Endothelial cell of umbilical vein (primary cell): ENCODE measurements around the gene TNPO1. TPM values are rescaled to one million over a fixed set of nuclear protein-coding genes. Genes with fewer than 3 reads are reported as not detected.

Experiments used
- BruUV-seq: library from RNA; stranded (reverse); fragments of 400-500 nt; replicated peaks from 2 replicates; lab custom pipeline; 2021; lab: Mats Ljungman, UMichigan
- CTCF ChIA-PET: fragments of 300-600, 350-600 bp; sonication (Branson Sonifier 250); formaldehyde crosslinking; loops from one replicate; lab custom pipeline; 2021; ENCODE audit warnings: antibody characterized with exemption, inconsistent platforms; lab: Charles Lee
- POLR2A ChIA-PET: fragments of 300-600, 350-600 bp; sonication (Branson Sonifier 250); formaldehyde crosslinking; loops from one replicate; lab custom pipeline; 2021; ENCODE audit warnings: antibody characterized with exemption, inconsistent platforms; lab: Charles Lee
- DNase-seq: peaks from one replicate; pipeline ENCODE4 v3.0.0-alpha.2; 2011; ENCODE audit warnings: low read depth, low spot score
- FAIRE-seq: peaks from 2 replicates; lab custom pipeline; 2011; peaks lifted over from hg19 to GRCh38; lab: Jason Lieb, UNC
- H2AFZ ChIP-seq: 2 replicates; pipeline ENCODE4 v1.6.0; 2012; ENCODE audit warnings: low read depth, low read length, control low read depth, inconsistent platforms
- H3K27ac ChIP-seq: 2 replicates; pipeline ENCODE4 v1.5.1; 2011; ENCODE audit warnings: low read depth, mild to moderate bottlenecking, control low read depth, low read length, moderate library complexity; ENCODE audit not compliant: insufficient read depth
- H3K27me3 ChIP-seq, 2 experiments: 2 replicates each; pipeline versions ENCODE4 v1.6.0 to v1.6.1; 2011; ENCODE audit warnings: low read length in 2 of 2, mixed read lengths in 1 of 2; ENCODE audit not compliant: control insufficient read depth in 2 of 2, insufficient read depth in 2 of 2
- H3K36me3 ChIP-seq, 2 experiments: 2 replicates in 1 of 2; 3 replicates in 1 of 2; pipeline ENCODE4 v1.5.1; 2011; ENCODE audit warnings: low read length in 2 of 2, mild to moderate bottlenecking in 1 of 2, moderate library complexity in 1 of 2; ENCODE audit not compliant: control insufficient read depth in 2 of 2, insufficient read depth in 2 of 2; ENCODE audit errors: extremely low read depth in 1 of 2
- H3K4me1 ChIP-seq: 3 replicates; pipeline ENCODE4 v1.5.1; 2011; ENCODE audit warnings: mild to moderate bottlenecking, low read length; ENCODE audit not compliant: control insufficient read depth, insufficient read depth; ENCODE audit errors: extremely low read depth
- H3K4me2 ChIP-seq: 2 replicates; pipeline ENCODE4 v1.6.1; 2011; ENCODE audit warnings: low read length, control low read depth, mixed read lengths; ENCODE audit not compliant: insufficient read depth
- H3K4me3 ChIP-seq, 3 experiments: fragments of 200-600 bp in 1 of 3; sonication (generic), shearing (Covaris generic) in 1 of 3; replicated peaks in 1 of 3; 2 replicates each; pipeline ENCODE4 v1.5.1; 2011 to 2016; ENCODE audit warnings: control low read depth in 3 of 3, low read length in 3 of 3, mild to moderate bottlenecking in 2 of 3, inconsistent platforms in 1 of 3, low read depth in 1 of 3, moderate library complexity in 1 of 3; ENCODE audit not compliant: insufficient read depth in 1 of 3
- H3K79me2 ChIP-seq: 2 replicates; pipeline ENCODE4 v1.6.0; 2012; ENCODE audit warnings: low read length, inconsistent platforms; ENCODE audit not compliant: control insufficient read depth, insufficient read depth
- H3K9ac ChIP-seq: replicated peaks from 2 replicates; pipeline ENCODE3; 2011; ENCODE audit warnings: low read length, control low read depth; ENCODE audit not compliant: insufficient read depth; ENCODE audit errors: extremely low read depth
- H3K9me1 ChIP-seq: replicated peaks from 3 replicates; pipeline ENCODE4 v1.6.0; 2011; ENCODE audit warnings: mild to moderate bottlenecking, low read length; ENCODE audit not compliant: control insufficient read depth, insufficient read depth; ENCODE audit errors: extremely low read depth
- H3K9me3 ChIP-seq: replicated peaks from 2 replicates; pipeline ENCODE4 v1.5.1; 2012; ENCODE audit warnings: low read length, inconsistent platforms; ENCODE audit not compliant: control insufficient read depth, insufficient read depth
- H4K20me1 ChIP-seq: replicated peaks from 2 replicates; pipeline ENCODE3; 2011; ENCODE audit warnings: mild to moderate bottlenecking, low read length; ENCODE audit not compliant: control insufficient read depth, insufficient read depth; ENCODE audit errors: extremely low read depth
- FOS ChIP-seq: IDR thresholded peaks from 2 replicates; pipeline ENCODE4 v1.6.1; 2011; ENCODE audit warnings: mild to moderate bottlenecking, low read length, moderate library complexity, borderline replicate concordance; ENCODE audit not compliant: insufficient read depth
- GATA2 ChIP-seq: IDR thresholded peaks from 2 replicates; pipeline ENCODE4 v1.7.0; 2011; ENCODE audit warnings: low read depth, mild to moderate bottlenecking, moderate library complexity, mixed read lengths, low read length; ENCODE audit not compliant: insufficient read length, insufficient read depth
- JUN ChIP-seq: IDR thresholded peaks from 2 replicates; pipeline ENCODE4 v1.6.1; 2011; ENCODE audit warnings: borderline replicate concordance, low read depth; ENCODE audit not compliant: insufficient read length, insufficient read depth
- POLR2A ChIP-seq: IDR thresholded peaks from 2 replicates; pipeline ENCODE4 v1.6.1; 2012; ENCODE audit warnings: low read depth, mild to moderate bottlenecking, control low read depth, low read length
- POLR2AphosphoS5 ChIP-seq: IDR thresholded peaks from 2 replicates; pipeline ENCODE4 v1.6.1; 2012; ENCODE audit warnings: low read depth, mild to moderate bottlenecking, control low read depth, low read length, moderate library complexity; ENCODE audit not compliant: insufficient read depth
- dilution Hi-C: fragments of 300-500 bp; cut with MboI; formaldehyde crosslinking; loops from one replicate; pipeline ENCODE4 v1.15.0; 2019; ENCODE audit warnings: low sequenced_read_pairs; ENCODE audit not compliant: extremely low pct_ligation_motif_present
- intact Hi-C: fragments of 100-400 bp; cut with micrococcal nuclease; formaldehyde crosslinking; loops from one replicate; pipeline ENCODE4 v1.10.0; 2022
- polyA plus RNA-seq, 4 experiments: library from polyadenylated mRNA; depleted of rRNA in 3 of 4; stranded (reverse) in 3 of 4; unstranded in 1 of 4; fragments of >200 nt; gene quantifications; 2 replicates each; pipeline versions ENCODE4 v1.2.1 to v1.2.3, GENCODE V29; 2011 to 2012; ENCODE audit warnings: missing spikeins in 1 of 4
- total RNA-seq: library from RNA; stranded (reverse); gene quantifications from 2 replicates; pipeline ENCODE4 v1.2.3, GENCODE V29; 2021
- TF ChIP-seq, protein P1 (sequence below): IDR thresholded peaks from 2 replicates; pipeline ENCODE4 v1.6.1; 2011; ENCODE audit not compliant: insufficient read depth, insufficient read length
- TF ChIP-seq, protein P2 (sequence below), 2 donors: IDR thresholded peaks; 1 replicate in 1 of 2; 2 replicates in 1 of 2; pipeline ENCODE4 v1.5.1; 2011; ENCODE audit warnings: low read length in 2 of 2, mild to moderate bottlenecking in 2 of 2, moderate library complexity in 2 of 2, control low read depth in 1 of 2, inconsistent platforms in 1 of 2, low read depth in 1 of 2; ENCODE audit not compliant: insufficient read depth in 1 of 2; ENCODE audit errors: extremely low read depth in 1 of 2

Gene TNPO1
- total and polyA plus RNA-seq, 2 donors (not counting 3 experiments of a cell fraction or from before 2014, with no cell fraction given), result 65.6 to 298 TPM

DNA sequence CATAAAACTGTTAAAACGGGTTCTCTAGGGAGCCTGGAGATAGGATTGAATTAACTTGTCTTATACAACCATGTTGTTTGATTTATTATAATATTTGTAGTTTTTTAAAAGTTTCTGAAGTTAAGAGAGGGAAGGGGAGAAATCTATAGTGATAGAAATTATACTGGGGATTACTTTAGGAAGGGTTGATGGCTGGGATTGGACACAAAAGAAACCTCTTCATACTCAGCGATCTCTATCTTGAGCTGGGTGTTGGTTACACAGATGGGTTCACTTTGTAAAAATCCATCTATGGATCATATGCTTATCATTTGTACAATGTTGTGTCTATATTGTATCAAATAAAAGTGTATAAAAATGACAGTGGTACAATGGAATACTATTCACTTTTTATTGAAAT, 30.0 kb downstream of the TNPO1 start:
- FAIRE-seq (no peak), DNase-seq (no peak)
- no peak overlapping the region for H2AFZ ChIP-seq
- peaks cover 87% of the 10 kb centered on the region for H3K79me2 ChIP-seq
- no peak overlapping the region for H3K9ac ChIP-seq
- no peaks in the 10 kb centered on the region for H3K27me3 ChIP-seq
- H4K20me1 ChIP-seq, result peaks cover 13% of the 10 kb centered on the region
- H3K36me3 ChIP-seq, result peaks cover 0 to 4% of the 10 kb centered on the region in 2 experiments
- TF ChIP-seq, protein P1, sequence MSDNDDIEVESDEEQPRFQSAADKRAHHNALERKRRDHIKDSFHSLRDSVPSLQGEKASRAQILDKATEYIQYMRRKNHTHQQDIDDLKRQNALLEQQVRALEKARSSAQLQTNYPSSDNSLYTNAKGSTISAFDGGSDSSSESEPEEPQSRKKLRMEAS, result no peak
- TF ChIP-seq FOS (no peak), POLR2AphosphoS5 (no peak), JUN (no peak), GATA2 (no peak), POLR2A (no peak)
- TF ChIP-seq, protein P2, sequence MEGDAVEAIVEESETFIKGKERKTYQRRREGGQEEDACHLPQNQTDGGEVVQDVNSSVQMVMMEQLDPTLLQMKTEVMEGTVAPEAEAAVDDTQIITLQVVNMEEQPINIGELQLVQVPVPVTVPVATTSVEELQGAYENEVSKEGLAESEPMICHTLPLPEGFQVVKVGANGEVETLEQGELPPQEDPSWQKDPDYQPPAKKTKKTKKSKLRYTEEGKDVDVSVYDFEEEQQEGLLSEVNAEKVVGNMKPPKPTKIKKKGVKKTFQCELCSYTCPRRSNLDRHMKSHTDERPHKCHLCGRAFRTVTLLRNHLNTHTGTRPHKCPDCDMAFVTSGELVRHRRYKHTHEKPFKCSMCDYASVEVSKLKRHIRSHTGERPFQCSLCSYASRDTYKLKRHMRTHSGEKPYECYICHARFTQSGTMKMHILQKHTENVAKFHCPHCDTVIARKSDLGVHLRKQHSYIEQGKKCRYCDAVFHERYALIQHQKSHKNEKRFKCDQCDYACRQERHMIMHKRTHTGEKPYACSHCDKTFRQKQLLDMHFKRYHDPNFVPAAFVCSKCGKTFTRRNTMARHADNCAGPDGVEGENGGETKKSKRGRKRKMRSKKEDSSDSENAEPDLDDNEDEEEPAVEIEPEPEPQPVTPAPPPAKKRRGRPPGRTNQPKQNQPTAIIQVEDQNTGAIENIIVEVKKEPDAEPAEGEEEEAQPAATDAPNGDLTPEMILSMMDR (IDR thresholded peaks at IDR 0.05; ENCODE audit: extremely low read depth in 1 of 2, insufficient read depth in 1 of 2, low read depth in 1 of 2, low read length in 2 of 2), result no peak
- no TSS peak for BruUV-seq
- peak overlapping the region; percentile 22 for H3K27ac ChIP-seq
- ChIA-PET POLR2A (no interaction called here), CTCF (interaction anchor here (1.0 to 1.5 kb wide), 3 partner anchors 20 to 490 kb away, joined by 3 to 12 read pairs (median 5); no protein-coding TSS in a partner anchor)
- H3K4me1 ChIP-seq, result peaks cover 57% of the 10 kb centered on the region
- H3K9me1 ChIP-seq, result no peaks in the 10 kb centered on the region
- no peaks in the 10 kb centered on the region for H3K9me3 ChIP-seq
- dilution Hi-C loops (no loop called here), intact Hi-C loops (loop anchor here (10.0 kb wide), 1 partner anchor 602 kb away; no protein-coding TSS in a partner anchor)
- H3K4me3 ChIP-seq, result no peak overlapping the region
- H3K4me2 ChIP-seq, result peak overlapping the region; percentile 99
